SKM-1 (cell line): Measurements from ENCODE around the gene OGDH.
"Not testable (repeated sequence)": the region's sequence is repeated elsewhere in the genome, so short reads cannot be mapped to it uniquely, and the experiment has no call there.

Experiments
- DNase-seq: peaks from one replicate; lab custom pipeline; 2025; ENCODE audit not compliant: unreplicated experiment; lab: John Stamatoyannopoulos, UW

OGDH gene

DNA sequence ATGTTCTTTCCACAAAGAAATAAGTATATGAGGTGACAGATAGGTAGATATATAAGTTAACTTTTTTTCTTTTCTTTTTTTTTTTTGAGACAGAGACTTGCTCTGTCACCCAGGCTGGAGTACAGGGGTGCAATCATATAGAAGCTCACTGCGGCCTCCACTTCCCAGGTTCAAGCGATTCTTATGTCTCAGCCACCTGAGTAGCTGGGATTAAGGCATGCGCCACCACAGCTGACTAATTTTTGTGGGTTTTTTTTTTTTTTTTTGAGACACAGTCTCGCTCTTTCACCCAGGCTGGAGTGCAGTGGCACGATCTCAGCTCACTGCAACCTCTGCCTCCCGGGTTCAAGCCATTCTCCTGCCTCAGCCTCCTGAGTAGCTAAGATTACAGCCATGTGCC, 126.5 kb downstream of the OGDH start:
- DNase-seq, result not testable (repeated sequence)

- no peak for DNase-seq
Measured at GRCh38 chr7:44733708-44734481, 127.5 kb downstream of the OGDH start.

DNA sequence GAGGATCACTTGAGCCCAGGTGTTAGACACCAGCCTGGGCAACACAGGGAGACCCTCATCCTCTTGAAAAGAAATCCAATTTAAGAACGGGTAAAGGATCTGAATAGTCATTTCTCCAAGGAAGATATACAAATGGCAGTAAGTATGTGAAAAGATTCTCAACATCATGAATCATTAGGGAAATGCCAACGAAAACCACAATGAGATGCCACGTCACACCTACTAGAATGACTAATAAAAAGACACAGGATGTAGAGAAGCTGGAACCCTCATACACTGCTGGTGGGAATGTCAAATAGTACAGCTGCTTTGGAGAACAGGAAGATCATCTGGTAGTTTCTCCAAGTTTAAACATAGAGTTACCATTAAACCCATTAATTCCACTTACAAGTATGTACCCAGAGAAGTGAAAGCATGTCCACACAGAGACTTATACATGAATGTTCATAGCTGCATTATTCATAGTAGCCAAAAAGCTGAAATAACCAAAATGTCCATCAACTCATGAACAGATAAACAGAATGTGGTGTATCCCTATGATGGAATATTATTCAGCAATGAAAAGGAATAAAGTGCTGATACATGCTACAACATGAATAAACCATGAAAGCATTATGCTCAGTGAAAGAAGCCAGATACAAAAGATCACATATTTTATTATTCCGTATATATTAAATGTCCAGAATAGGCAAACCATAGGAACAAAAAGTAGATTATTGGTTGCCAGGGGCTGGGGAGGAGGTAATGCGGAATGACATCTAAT, 129.2 kb downstream of the OGDH start:
- DNase-seq, result no peak

DNA sequence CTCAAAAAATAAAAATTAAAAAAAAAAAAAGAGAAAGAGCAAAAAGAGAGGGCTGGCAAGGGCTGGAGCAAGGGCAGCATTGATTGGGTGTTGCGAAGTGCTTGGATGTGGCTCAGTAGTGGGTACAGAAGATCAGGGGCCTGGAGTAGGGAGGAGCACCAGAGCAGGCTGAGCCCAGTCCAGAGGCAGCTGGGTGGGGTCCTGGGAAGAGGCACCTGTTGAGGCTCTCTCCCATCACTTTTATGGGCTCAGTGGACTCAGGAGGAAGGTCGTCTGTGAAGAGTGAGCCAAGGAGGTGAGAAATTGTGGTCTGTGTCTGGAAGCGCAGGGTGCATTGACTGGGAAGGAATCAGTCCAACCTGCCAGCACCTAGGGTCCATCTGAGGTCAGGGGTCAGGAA, 130.5 kb downstream of the OGDH start:
- no peak for DNase-seq

GRCh38 chr7:44738051-44738723, 131.8 kb downstream of the OGDH start:
- no peak for DNase-seq

DNA sequence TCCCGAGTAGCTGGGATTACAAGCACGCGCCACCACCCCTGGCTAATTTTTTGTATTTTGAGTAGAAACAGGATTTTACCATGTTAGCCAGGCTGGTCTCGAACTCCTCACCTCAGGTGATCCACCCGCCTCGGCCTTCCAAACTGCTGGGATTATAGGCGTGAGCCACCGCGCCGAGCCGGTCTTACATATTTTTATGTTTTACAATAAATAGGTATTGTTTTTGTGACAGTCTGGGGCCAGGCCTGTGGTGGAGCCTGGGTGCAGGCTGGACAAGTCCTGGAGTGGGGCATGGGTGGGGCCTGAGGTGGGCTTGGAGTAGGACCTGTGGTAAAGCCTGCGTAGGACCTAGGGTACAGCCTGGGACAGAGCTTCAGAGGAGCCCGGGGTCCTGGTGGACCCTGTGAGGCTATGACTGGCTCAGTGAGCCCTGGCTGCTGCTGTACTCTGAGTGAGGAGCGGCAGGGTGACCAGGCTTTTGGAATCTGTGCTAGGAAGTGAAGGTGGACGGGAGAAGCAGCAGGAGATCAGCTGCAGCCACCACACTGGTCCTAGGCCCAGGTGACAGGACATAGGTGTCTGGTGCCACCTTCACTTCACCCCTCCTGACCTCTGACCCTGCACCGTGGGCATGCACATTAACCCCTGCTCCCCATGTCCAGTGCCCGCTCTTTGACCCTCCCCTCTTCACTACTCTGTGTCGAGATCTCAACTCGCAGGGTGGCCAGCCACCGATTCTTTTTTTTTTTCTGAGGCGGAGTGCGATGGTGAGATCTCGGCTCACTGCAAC, 132.6 kb downstream of the OGDH start:
- DNase-seq, result no peak

DNA sequence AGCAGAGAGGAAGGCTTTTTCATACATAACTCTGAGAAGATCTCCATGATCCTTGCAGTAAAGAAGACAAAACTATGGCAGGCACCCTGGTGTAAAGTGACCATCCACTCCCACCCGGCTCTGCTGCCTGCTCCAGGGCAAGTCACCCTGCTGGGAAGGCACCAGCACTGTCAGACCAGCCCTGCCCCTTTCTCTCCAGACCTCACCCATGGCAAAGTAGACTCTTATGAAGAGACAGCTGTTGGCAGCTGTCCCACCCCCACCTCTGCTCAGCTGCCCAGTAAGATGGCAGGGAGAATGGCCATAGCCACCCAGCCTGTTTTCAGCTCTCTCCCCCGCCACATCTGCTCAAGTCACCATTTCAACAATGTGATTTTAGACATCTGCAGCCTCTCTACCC, 133.6 kb downstream of the OGDH start:
- no peak for DNase-seq

DNA sequence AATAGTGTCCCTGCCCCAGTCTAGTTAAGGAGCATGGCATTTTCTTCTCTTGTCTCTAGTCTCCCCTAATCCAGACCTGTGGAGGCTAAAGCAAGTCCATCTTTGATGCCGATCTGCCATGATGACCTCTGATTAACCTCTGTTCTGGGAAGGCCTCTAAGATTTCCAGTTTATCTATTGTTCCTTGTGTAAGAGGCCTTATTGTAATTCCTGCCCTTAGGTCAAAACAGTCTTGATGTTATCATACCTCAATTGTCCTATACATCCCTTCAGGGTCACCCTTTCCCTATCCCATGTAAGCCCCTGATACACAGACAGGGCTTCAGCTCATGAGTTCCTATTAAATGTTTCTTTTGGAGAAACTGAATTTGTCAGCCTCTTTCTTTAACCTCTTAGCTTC, 137.3 kb downstream of the OGDH start:
- no peak for DNase-seq

GRCh38 chr7:44748045-44748947, 141.9 kb downstream of the OGDH start, which contains the start of gene ZMIZ2:
Gene ZMIZ2, plus strand, starts transcription at chr7:44748847. Its CDS starts 7,403 bp downstream, at chr7:44756250.
- DNase-seq, result peak; percentile 38

DNA sequence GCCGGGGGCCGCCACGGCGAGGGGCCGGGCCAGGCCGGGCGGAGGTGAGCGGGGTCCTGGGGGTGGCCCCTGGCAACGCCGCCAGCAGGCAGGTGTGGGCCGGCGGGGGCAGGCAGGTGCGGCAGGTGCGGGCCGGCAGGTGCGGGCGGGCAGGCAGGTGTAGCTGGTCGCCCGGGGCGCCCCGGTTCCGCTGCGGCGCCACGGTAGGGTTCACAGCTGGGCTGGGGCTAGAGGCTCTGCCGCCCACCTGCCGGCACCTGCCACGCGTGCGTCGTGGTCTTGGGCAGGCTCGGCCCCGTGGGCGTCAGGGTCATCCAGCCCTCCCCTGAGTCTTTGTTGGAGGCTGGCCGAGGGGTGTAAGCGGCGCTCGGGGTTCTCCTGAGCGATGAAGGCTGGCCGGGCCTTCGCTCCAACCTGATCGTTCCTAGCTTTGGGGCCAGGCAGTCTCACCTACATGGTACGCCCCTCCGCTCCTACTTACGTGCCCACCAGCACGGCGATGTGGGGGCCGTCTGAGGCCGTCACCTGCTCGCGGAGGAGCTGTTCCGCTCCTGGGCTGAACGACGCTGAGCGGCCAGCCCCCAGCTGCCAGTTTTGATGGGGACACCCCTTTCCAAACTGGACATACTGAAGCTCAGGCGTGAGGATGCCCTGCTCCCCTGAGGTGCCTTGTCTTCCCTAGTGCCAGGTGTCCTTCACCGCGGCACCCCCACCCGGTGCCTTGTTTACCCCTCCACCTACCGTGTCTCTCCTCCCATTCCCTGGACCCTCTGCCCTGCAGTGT, 142.7 kb downstream of the OGDH start:
- no peak for DNase-seq

DNA sequence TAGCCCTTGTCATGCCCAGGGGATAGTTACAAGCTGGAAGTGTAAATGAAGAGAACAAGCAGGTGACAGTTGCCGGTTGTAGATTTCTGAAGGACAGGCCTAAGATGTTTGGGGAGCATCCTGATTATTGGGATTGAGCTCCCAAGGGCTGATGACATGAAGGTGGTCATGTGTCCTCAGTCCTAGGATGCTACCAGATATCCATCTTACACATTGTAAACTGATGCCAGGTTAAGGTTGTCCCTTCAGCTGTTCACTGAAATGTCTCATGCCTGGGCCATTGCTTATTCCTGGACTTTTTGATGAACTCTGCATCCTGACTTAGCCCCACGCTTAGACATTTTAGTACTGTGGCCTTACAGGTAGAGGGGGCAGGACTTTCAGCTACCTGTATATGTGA, 143.6 kb downstream of the OGDH start:
- DNase-seq, result no peak

DNA sequence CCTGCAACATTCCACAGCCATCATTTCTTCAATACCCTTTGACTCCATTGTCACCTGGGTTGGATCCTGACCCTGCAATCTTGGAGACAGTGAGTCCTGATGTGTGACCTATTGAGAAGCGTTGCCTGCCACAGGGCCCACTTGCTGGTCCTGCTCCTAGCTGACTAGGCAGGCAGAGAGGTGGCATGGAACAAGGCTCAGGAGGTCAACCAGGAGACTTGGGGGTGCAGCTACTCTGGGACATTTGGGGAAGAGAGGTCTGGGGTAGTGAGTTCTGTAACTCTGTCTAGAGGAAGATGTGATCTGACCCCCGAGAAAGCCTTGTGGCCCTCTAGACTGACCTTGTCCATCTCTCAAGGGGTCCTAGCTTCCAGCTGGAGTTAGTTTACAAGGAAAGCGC, 144.0 kb downstream of the OGDH start:
- DNase-seq, result no peak

- no peak for DNase-seq
Measured at GRCh38 chr7:44750921-44751571, 144.6 kb downstream of the OGDH start.

DNA sequence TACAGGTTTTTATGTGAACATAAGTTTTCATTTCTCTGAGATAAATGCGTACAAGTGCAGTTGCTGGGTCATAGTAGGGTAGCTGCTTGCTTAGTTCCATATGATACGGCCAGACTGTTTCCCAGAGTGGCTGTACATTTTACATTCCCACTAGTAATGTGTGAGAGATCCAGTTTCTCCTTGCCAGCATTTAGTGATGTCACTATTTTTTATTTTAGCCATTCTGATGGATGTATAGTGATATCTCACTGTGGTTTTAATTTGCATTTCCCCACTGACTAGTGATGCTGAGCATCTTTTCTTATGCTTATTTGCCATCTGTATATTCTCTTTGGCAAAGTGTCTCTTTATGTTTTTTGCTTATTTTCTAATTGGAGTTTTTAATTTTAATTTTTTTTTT, 146.4 kb downstream of the OGDH start:
- no peak for DNase-seq

DNA sequence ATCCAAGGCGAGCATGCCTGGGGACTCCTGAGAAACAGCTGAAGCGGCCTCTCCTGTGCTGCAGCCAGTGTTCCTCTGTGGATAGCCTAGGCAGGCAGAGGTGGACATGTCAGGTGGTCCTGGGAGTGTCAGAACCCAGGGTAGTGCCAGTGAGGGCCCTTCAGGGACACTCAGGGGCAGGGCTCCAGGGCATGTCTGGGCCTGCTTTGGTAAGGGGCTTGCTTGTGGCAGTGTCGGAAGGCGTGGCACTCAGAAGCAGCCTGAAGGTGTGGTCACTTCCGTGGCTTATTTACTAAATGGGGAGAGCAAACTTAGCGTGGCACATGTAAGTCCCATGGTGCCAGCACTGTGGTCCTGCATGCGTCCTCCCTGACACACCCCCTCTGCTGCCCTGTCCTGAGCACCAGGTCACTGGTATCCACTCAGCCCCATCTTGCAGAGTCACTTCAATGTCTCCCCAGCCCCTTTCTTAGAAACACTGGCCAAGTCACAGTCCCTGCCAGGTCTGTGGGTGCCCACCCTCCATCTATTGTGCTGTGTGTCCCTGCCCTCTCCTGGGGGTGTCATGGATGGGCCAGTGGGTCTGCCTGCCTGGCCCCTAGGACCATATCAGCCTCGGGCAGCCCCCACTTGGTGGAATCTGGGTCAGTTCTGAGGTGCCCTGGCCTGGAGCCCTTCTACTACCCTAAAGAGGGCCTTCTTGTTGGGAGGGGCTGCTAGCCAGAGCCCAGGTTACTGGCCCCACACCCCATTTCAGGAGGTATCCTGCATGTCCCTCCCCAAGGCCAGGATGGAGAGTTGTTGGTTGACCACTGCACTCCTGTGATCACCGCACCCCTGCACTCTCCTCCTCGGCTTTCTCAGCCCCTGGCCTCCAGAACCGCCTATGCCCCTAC, 148.6 kb downstream of the OGDH start:
- no peak for DNase-seq

GRCh38 chr7:44755698-44756627, 149.5 kb downstream of the OGDH start:
- DNase-seq, result no peak

DNA sequence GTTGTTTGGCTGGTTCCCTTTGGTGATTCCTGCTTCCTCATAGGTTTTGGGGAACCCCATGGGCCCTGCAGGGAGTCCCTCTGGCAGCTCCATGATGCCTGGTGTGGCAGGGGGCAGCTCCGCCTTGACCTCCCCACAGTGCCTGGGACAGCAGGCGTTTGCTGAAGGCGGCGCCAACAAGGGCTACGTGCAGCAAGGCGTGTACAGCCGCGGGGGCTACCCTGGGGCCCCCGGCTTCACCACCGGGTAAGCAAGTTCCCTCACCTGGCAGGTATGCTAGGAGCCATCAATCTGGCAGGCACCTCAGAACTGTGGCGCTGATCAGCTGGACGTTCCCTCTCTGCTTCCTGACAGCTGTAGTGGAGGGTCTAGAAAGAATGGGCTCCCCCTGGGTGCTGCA, 150.5 kb downstream of the OGDH start:
- DNase-seq, result no peak
